Esophagus muscularis mucosa (tissue), 4 donors: ENCODE data around the gene UQCRFS1.

Experiments used
- EP300 ChIP-seq: sonication (generic); formaldehyde crosslinking; IDR thresholded peaks from one replicate; pipeline ENCODE4 v1.6.1; 2017; ENCODE audit warnings: antibody characterized with exemption
- POLR2A ChIP-seq: fragments of 450-650 bp; IDR thresholded peaks from one replicate; pipeline ENCODE4 v1.6.1; 2017; ENCODE audit warnings: antibody characterized with exemption, moderate library complexity, mild to moderate bottlenecking, low read depth
- POLR2AphosphoS5 ChIP-seq, 2 donors: sonication (generic); formaldehyde crosslinking; IDR thresholded peaks; one replicate each; pipeline ENCODE4 v1.6.1; 2017; ENCODE audit warnings: antibody characterized with exemption in 2 of 2
- TF ChIP-seq, protein P1 (sequence below), 3 experiments: fragments of 200-600 bp in 2 of 3; fragments of 450-650 bp in 1 of 3; sonication (generic) in 2 of 3; IDR thresholded peaks; one replicate each; pipeline ENCODE4 v1.5.1; 2017 to 2019; ENCODE audit warnings: antibody characterized with exemption in 3 of 3, mild to moderate bottlenecking in 2 of 3, moderate library complexity in 1 of 3

DNA sequence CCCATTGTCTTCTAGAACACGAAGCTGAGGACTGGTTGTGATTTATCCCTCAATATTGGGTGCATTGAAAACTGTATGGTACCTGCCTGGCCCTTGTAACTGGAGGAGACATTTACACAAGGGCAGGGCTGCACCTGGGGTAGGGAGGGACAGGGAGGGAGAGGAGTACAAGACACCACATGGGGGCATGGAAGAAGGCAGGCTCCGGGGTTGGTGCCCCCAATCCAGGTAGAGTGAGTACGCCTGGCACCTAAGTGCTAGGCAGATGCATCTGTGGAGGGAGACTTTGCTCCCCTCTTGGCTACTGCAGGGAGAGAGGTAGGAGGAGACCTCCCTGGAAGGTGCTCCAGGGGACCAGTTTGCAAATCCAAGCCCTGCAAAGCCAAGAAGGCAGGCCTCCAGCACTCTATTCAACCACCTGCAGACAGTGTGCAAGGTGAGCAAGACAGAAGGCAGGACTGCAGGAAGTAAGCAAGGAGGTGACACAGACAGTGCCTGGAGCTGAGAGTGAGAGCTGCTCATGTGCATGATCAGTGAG, 19.4 kb upstream of the UQCRFS1 start:
- TF ChIP-seq POLR2AphosphoS5 (IDR thresholded peaks at IDR 0.05): no peak
- TF ChIP-seq, protein P1, sequence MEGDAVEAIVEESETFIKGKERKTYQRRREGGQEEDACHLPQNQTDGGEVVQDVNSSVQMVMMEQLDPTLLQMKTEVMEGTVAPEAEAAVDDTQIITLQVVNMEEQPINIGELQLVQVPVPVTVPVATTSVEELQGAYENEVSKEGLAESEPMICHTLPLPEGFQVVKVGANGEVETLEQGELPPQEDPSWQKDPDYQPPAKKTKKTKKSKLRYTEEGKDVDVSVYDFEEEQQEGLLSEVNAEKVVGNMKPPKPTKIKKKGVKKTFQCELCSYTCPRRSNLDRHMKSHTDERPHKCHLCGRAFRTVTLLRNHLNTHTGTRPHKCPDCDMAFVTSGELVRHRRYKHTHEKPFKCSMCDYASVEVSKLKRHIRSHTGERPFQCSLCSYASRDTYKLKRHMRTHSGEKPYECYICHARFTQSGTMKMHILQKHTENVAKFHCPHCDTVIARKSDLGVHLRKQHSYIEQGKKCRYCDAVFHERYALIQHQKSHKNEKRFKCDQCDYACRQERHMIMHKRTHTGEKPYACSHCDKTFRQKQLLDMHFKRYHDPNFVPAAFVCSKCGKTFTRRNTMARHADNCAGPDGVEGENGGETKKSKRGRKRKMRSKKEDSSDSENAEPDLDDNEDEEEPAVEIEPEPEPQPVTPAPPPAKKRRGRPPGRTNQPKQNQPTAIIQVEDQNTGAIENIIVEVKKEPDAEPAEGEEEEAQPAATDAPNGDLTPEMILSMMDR (IDR thresholded peaks at IDR 0.05): no peak
- TF ChIP-seq POLR2A: no peak
- no peak for TF ChIP-seq EP300
